Heart right ventricle (tissue), 16 donors: ENCODE data around the gene UAP1. TPM values are rescaled to one million over a fixed set of nuclear protein-coding genes. Genes with fewer than 3 reads are reported as not detected.
A peak's percentile ranks its signal among the peaks of the same experiment; 100 is the strongest.

Experiments
- ATAC-seq, 8 donors: fragments of 200-7000 bp; cut with Tn5 transposase; one replicate each; pipeline ENCODE4 v1.9.1; 2020; ENCODE audit warnings: mild to moderate bottlenecking in 8 of 8, moderate library complexity in 8 of 8, moderate number of reproducible peaks in 1 of 8
- DNase-seq, 2 donors: peaks; one replicate each; pipeline ENCODE4 v3.0.0-alpha.2; 2020
- H3K27ac ChIP-seq, 10 donors: fragments of 200-600 bp; sonication (generic) in 2 of 10; one replicate each; pipeline versions ENCODE4 v1.5.0 to v1.8.0; 2020 to 2022; ENCODE audit warnings: mild to moderate bottlenecking in 3 of 10
- H3K27me3 ChIP-seq, 7 donors: fragments of 200-600 bp; one replicate each; pipeline ENCODE4 v1.8.0; 2021 to 2022; ENCODE audit warnings: mild to moderate bottlenecking in 2 of 7
- H3K36me3 ChIP-seq, 9 donors: fragments of 200-600 bp; sonication (generic) in 1 of 9; one replicate each; pipeline versions ENCODE4 v1.5.0 to v1.8.0; 2020 to 2022; ENCODE audit warnings: mild to moderate bottlenecking in 2 of 9
- H3K4me1 ChIP-seq, 9 donors: fragments of 200-600 bp; sonication (generic) in 1 of 9; one replicate each; pipeline versions ENCODE4 v1.5.0 to v1.8.0; 2020 to 2022; ENCODE audit warnings: mild to moderate bottlenecking in 4 of 9
- H3K4me3 ChIP-seq, 10 donors: fragments of 200-600 bp; sonication (generic) in 2 of 10; one replicate each; pipeline versions ENCODE4 v1.5.0 to v1.8.0; 2020 to 2022; ENCODE audit warnings: mild to moderate bottlenecking in 7 of 10, moderate library complexity in 2 of 10
- H3K9me3 ChIP-seq, 11 donors: fragments of 200-600 bp in 10 of 11; sonication (generic) in 2 of 11; one replicate each; pipeline versions ENCODE4 v1.5.0 to v1.8.0; 2013 to 2022; ENCODE audit warnings: mild to moderate bottlenecking in 2 of 11, control low read depth in 1 of 11, moderate library complexity in 1 of 11
- CTCF ChIP-seq, 9 donors: fragments of 200-600 bp; sonication (generic) in 2 of 9; IDR thresholded peaks; one replicate each; pipeline versions ENCODE4 v1.5.0 to v1.8.0; 2021 to 2022; ENCODE audit warnings: antibody characterized with exemption in 9 of 9, mild to moderate bottlenecking in 5 of 9, moderate library complexity in 1 of 9
- whole genome bisulfite sequencing, 2 donors: extraction: QIAGEN DNeasy Blood & Tissue Kit; methylation state at CpG; one replicate each; pipeline ENCODE4 v1.1.7; 2013; ENCODE audit warnings: inconsistent platforms in 1 of 2; 5-methylcytosine and 5-hydroxymethylcytosine counted together
- intact Hi-C, 10 donors: fragments of 100-400 bp; cut with DNase I; formaldehyde crosslinking; loops; one replicate each; pipeline versions ENCODE4 v1.11.1 to v1.14.2; 2022
- polyA plus RNA-seq, 2 donors: library from polyadenylated mRNA; stranded (reverse); fragments of 200-250 nt; gene quantifications; one replicate each; pipeline ENCODE4 v1.2.3, GENCODE V29; 2013
- total RNA-seq, 10 donors: library from RNA; stranded (reverse); fragmentation: NEBNext Ultra II Directional in 3 of 10; extraction: Animal tissue kit (Norgen Biotek cat#: 25700) in 3 of 10; gene quantifications; one replicate each; pipeline versions ENCODE4 v1.2.1 to v1.2.4, GENCODE V29; 2021 to 2023
- donor health status: Arrhythmogenic right ventricular cardiomyopathy.
- donor health status: ischemic (EF 13 %, LVEDD 7.1; RV severe dilation, severe dysfunction).
- donor health status: healthy with polysubstance abuse.
- donor health status: DM: no; HTN: yes; CAD: no.
- donor health status: DM: no; HTN: no; CAD: no.
- donor health status: ischemic (EF 25% LVEDD 6.9; RV normal size, moderate dysfunction).
- donor health status: ischemic (EF 25% LVEDD 5.7; RV mildly dilated, moderate dysfunction).
- donor health status: healthy.
- donor health status: DM: yes; HTN: yes; CAD: no.
- donor health status: Ischemic cardiomyopathy.
- donor health status: ischemic (EF 35%, LVEDD 5.7; RV mildly dilated, moderate dysfunction).
- donor health status: nonischemic (EF 11% LVEDD 7.7; RV severe dilation, severe dysfunction).
- donor health status: DM: yes; HTN: yes; CAD: no.
- donor health status: PGD.
- donor health status: ischemic (EF 29% LVEDD 5.4; RV normal size, mild dysfunction).
- donor health status: nonischemic (EF 23%, LVEDD 6.1; RV moderate dilation, normal function).

Gene UAP1
- total and polyA plus RNA-seq, 12 donors, result 14.6 to 48.6 (median 20.7) TPM

- Histone ChIP-seq H3K4me1 (peaks cover 0 to 7% (median 0%) of the 10 kb centered on the region in 9 donors), H3K27ac (peak overlapping the region in 6 of 10 donors; percentile 4 to 56 (median 22))
- peak in 5 of 8 donors; percentile 44 to 84 (median 64) for ATAC-seq
Observed at GRCh38 chr1:162554258-162554657, 7.3 kb upstream of the UAP1 start.

GRCh38 chr1:162557536-162557935, 4.0 kb upstream of the UAP1 start:
- Histone ChIP-seq H3K36me3 (no peaks in the 10 kb centered on the region), H3K9me3 (no peaks in the 10 kb centered on the region), H3K27me3 (no peaks in the 10 kb centered on the region), H3K27ac (no peak overlapping the region), H3K4me1 (peaks cover 0 to 22% (median 13%) of the 10 kb centered on the region in 9 donors), H3K4me3 (no peak overlapping the region)
- DNase-seq, result no peak
- TF ChIP-seq CTCF (IDR thresholded peaks at IDR 0.05), result no peak
- ATAC-seq, result no peak
- 69 to 71% methylated on average over 3 of the region's 3 CpGs for whole genome bisulfite sequencing, 2 donors
- intact Hi-C loops, result loop anchor here in 1 of 10 donors (5.0 kb wide), 1 partner anchor 60 kb away; the partner anchor contains the start of gene UHMK1

More at GRCh38 chr1:162554258-162554657, 7.3 kb upstream of the UAP1 start:
- DNase-seq, result no peak
- 73 to 84% methylated on average over 1 of the region's 1 CpG for WGBS, 2 donors
- Histone ChIP-seq H3K9me3 (no peaks in the 10 kb centered on the region), H3K36me3 (no peaks in the 10 kb centered on the region), H3K4me3 (no peak overlapping the region), H3K27me3 (no peaks in the 10 kb centered on the region)
- intact Hi-C loops, result no loop called here
- TF ChIP-seq CTCF (IDR thresholded peaks at IDR 0.05), result no peak

GRCh38 chr1:162560303-162561036, 1.1 kb upstream of the UAP1 start:
- 38 to 41% methylated on average over 9 of the region's 9 CpGs for WGBS, 2 donors
- peak overlapping the region; percentile 89 to 100 (median 98) for H3K27ac ChIP-seq
- peaks cover 0 to 47% (median 21%) of the 10 kb centered on the region in 9 donors for H3K4me1 ChIP-seq
- H3K36me3 ChIP-seq, result no peaks in the 10 kb centered on the region
- H3K4me3 ChIP-seq, result peak overlapping the region; percentile 33 to 96 (median 90)
- H3K27me3 ChIP-seq, result no peaks in the 10 kb centered on the region
- intact Hi-C loops, result loop anchor here in 4 of 10 donors (1.0 to 10.0 kb wide), 3 partner anchors 63 to 66 kb away; partner anchors contain the start of gene UHMK1 (in 4 of the 4)
- no peak for TF ChIP-seq CTCF (IDR thresholded peaks at IDR 0.05)
- DNase-seq (no peak), ATAC-seq (peak in 6 of 8 donors; percentile 1 to 35 (median 22))
- no peaks in the 10 kb centered on the region for H3K9me3 ChIP-seq

- 1% methylated on average over 53 of the region's 53 CpGs for WGBS, 2 donors
- peaks cover 0 to 47% (median 21%) of the 10 kb centered on the region in 9 donors for H3K4me1 ChIP-seq
- peak; percentile 96 to 99 (median 98) for ATAC-seq
Observed at GRCh38 chr1:162561037-162561615, 396 bp upstream of the UAP1 start.

More at GRCh38 chr1:162561037-162561615, 396 bp upstream of the UAP1 start:
- TF ChIP-seq CTCF (IDR thresholded peaks at IDR 0.05), result peak in 1 of 9 donors; percentile 5
- Histone ChIP-seq H3K9me3 (no peaks in the 10 kb centered on the region), H3K36me3 (peaks cover 0 to 4% (median 0%) of the 10 kb centered on the region in 9 donors), H3K27ac (peak overlapping the region; percentile 89 to 100 (median 98)), H3K4me3 (peak overlapping the region; percentile 74 to 98 (median 92)), H3K27me3 (no peaks in the 10 kb centered on the region)
- intact Hi-C loops, result loop anchor here in 4 of 10 donors (1.0 to 10.0 kb wide), 3 partner anchors 64 to 66 kb away; partner anchors contain the start of gene UHMK1 (in 4 of the 4)
- peak; percentile 99 for DNase-seq
